ENCODE measurements around the gene GLTPD2.

GLTPD2 gene

GRCh38 chr17:4768298-4768697, 20.5 kb upstream of the GLTPD2 start:
- Histone ChIP-seq H3K4me3 (ENCODE audit: low read depth in 1 of 2, low read length in 2 of 2) (no peak overlapping the region), H3K27ac (ENCODE audit: low read depth, low read length) (no peak overlapping the region), H3K27me3 (ENCODE audit: control insufficient read depth in 1 of 2, insufficient read depth in 2 of 2, low read length in 2 of 2) (no peaks in the 10 kb centered on the region), H3K4me1 (ENCODE audit: control insufficient read depth in 1 of 2, insufficient read depth in 2 of 2, low read length in 2 of 2) (peaks cover 12 to 22% of the 10 kb centered on the region in 2 donors), H3K9me3 (ENCODE audit: control insufficient read depth in 1 of 2, low read length in 2 of 2) (no peaks in the 10 kb centered on the region), H3K9ac (ENCODE audit: low read depth in 1 of 2, low read length in 2 of 2) (no peak overlapping the region), H3K36me3 (ENCODE audit: control insufficient read depth in 1 of 2, insufficient read depth in 2 of 2, low read length in 2 of 2) (no peaks in the 10 kb centered on the region)

DNA sequence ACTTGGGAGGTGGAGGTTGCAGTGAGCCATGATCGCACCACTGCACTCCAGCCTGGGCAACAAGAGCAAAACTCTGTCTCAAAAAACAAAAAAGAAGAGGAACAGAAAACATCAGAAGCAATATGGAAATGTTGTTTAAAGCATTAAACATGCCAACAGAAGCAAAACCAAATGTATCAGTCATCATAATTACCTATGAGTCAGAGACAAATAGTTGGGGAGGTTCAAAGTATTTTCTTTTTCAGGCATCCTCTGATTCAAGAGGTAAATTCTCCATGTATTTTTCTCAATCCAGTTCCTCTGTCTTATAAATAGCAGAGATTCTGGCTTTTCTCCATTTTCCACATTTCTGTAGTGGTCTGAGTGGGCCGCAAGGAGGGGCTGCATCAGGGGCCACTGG, 19.1 kb upstream of the GLTPD2 start:
- Histone ChIP-seq H3K4me3 (ENCODE audit: low read depth in 1 of 2, low read length in 2 of 2) (no peak overlapping the region), H3K36me3 (ENCODE audit: control insufficient read depth in 1 of 2, insufficient read depth in 2 of 2, low read length in 2 of 2) (no peaks in the 10 kb centered on the region), H3K27me3 (ENCODE audit: control insufficient read depth in 1 of 2, insufficient read depth in 2 of 2, low read length in 2 of 2) (no peaks in the 10 kb centered on the region), H3K4me1 (ENCODE audit: control insufficient read depth in 1 of 2, insufficient read depth in 2 of 2, low read length in 2 of 2) (peaks cover 12 to 22% of the 10 kb centered on the region in 2 donors), H3K9me3 (ENCODE audit: control insufficient read depth in 1 of 2, low read length in 2 of 2) (no peaks in the 10 kb centered on the region), H3K27ac (ENCODE audit: low read depth, low read length) (no peak overlapping the region), H3K9ac (ENCODE audit: low read depth in 1 of 2, low read length in 2 of 2) (no peak overlapping the region)

GRCh38 chr17:4771519-4772234, 17.1 kb upstream of the GLTPD2 start, which contains the start of gene TM4SF5:
Gene TM4SF5 (plus strand): TSS chr17:4771886. CDS start chr17:4771923, 37 bp downstream.
- Histone ChIP-seq H3K27ac (ENCODE audit: low read depth, low read length) (peak within 1 kb of the TSS; percentile 74), H3K4me1 (ENCODE audit: control insufficient read depth in 1 of 2, insufficient read depth in 2 of 2, low read length in 2 of 2) (peaks cover 12 to 22% of the 10 kb centered on the region in 2 donors), H3K4me3 (ENCODE audit: low read depth in 1 of 2, low read length in 2 of 2) (peak within 1 kb of the TSS; percentile 70 to 71), H3K27me3 (ENCODE audit: control insufficient read depth in 1 of 2, insufficient read depth in 2 of 2, low read length in 2 of 2) (no peaks in the 10 kb centered on the region), H3K9me3 (ENCODE audit: control insufficient read depth in 1 of 2, low read length in 2 of 2) (no peaks in the 10 kb centered on the region), H3K9ac (ENCODE audit: low read depth in 1 of 2, low read length in 2 of 2) (peak within 1 kb of the TSS; percentile 48 to 72), H3K36me3 (ENCODE audit: control insufficient read depth in 1 of 2, insufficient read depth in 2 of 2, low read length in 2 of 2) (no peaks in the 10 kb centered on the region)

DNA sequence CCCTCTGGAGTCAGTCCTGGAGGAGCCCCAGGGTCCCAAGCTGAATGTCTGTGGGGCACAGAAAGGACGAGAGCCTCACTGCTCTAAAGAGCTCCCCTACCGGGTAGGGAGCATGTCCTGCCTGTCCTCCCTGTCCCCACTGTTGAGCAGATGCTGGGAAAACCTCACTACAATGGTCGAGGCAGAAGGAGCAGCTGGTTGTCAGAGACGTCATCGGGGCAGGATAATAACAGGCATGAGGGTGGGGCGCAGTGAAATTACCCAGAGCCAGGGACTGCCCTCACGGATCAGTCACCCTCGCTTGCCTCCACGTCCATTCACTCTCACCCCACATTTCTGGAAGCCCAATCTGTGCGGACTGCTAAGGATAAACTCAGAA, 16.5 kb upstream of the GLTPD2 start:
- no peaks in the 10 kb centered on the region for H3K27me3 ChIP-seq (ENCODE audit: control insufficient read depth in 1 of 2, insufficient read depth in 2 of 2, low read length in 2 of 2)
- H3K4me3 ChIP-seq (ENCODE audit: low read depth in 1 of 2, low read length in 2 of 2): peak overlapping the region; percentile 70 to 71
- peak overlapping the region; percentile 48 to 72 for H3K9ac ChIP-seq (ENCODE audit: low read depth in 1 of 2, low read length in 2 of 2)
- H3K27ac ChIP-seq (ENCODE audit: low read depth, low read length): peak overlapping the region; percentile 74
- no peaks in the 10 kb centered on the region for H3K9me3 ChIP-seq (ENCODE audit: control insufficient read depth in 1 of 2, low read length in 2 of 2)
- no peaks in the 10 kb centered on the region for H3K36me3 ChIP-seq (ENCODE audit: control insufficient read depth in 1 of 2, insufficient read depth in 2 of 2, low read length in 2 of 2)
- peaks cover 12 to 22% of the 10 kb centered on the region in 2 donors for H3K4me1 ChIP-seq (ENCODE audit: control insufficient read depth in 1 of 2, insufficient read depth in 2 of 2, low read length in 2 of 2)

- Histone ChIP-seq H3K4me3 (ENCODE audit: low read depth in 1 of 2, low read length in 2 of 2) (no peak overlapping the region), H3K9ac (ENCODE audit: low read depth in 1 of 2, low read length in 2 of 2) (no peak overlapping the region), H3K27me3 (ENCODE audit: control insufficient read depth in 1 of 2, insufficient read depth in 2 of 2, low read length in 2 of 2) (peaks cover 0 to 4% of the 10 kb centered on the region in 2 donors), H3K27ac (ENCODE audit: low read depth, low read length) (no peak overlapping the region), H3K36me3 (ENCODE audit: control insufficient read depth in 1 of 2, insufficient read depth in 2 of 2, low read length in 2 of 2) (peaks cover 0 to 6% of the 10 kb centered on the region in 2 donors), H3K9me3 (ENCODE audit: control insufficient read depth in 1 of 2, low read length in 2 of 2) (no peaks in the 10 kb centered on the region), H3K4me1 (ENCODE audit: control insufficient read depth in 1 of 2, insufficient read depth in 2 of 2, low read length in 2 of 2) (peaks cover 5 to 8% of the 10 kb centered on the region in 2 donors)
Observed at GRCh38 chr17:4777969-4778760, 10.6 kb upstream of the GLTPD2 start.

DNA sequence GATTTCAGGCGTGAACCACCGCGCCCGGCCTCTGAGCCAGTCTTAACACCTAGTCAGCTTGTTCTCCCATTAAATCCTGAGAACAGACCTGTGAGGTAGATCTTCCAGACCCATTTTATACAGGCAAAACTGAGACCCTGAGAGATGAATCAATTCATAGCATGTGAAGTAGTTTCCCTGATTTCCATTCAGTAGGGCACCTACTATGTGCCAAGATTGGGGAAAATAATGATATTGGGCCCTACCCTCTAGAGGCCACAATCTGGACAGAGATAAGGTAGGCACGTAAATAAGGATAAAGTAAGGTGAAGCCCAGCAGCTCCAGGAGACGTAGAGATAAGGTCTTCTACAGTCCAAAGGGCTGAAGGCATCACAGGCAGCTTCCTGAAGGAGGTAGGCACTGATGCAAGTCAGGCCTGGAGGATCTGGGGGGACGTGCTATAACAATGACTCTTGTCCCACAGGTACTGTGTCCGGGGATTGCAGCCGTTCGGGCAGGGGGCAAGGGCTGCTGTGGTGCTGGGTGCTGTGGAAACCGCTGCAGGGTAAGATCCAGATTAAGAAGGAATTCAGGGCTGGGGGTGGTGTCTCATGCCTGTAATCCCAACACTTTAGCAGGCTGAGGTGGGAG, 8.3 kb upstream of the GLTPD2 start:
- Histone ChIP-seq H3K4me1 (ENCODE audit: control insufficient read depth in 1 of 2, insufficient read depth in 2 of 2, low read length in 2 of 2) (peaks cover 5 to 9% of the 10 kb centered on the region in 2 donors), H3K4me3 (ENCODE audit: low read depth in 1 of 2, low read length in 2 of 2) (no peak overlapping the region), H3K27ac (ENCODE audit: low read depth, low read length) (no peak overlapping the region), H3K27me3 (ENCODE audit: control insufficient read depth in 1 of 2, insufficient read depth in 2 of 2, low read length in 2 of 2) (peaks cover 0 to 4% of the 10 kb centered on the region in 2 donors), H3K9ac (ENCODE audit: low read depth in 1 of 2, low read length in 2 of 2) (no peak overlapping the region), H3K36me3 (ENCODE audit: control insufficient read depth in 1 of 2, insufficient read depth in 2 of 2, low read length in 2 of 2) (peaks cover 0 to 6% of the 10 kb centered on the region in 2 donors), H3K9me3 (ENCODE audit: control insufficient read depth in 1 of 2, low read length in 2 of 2) (no peaks in the 10 kb centered on the region)

DNA sequence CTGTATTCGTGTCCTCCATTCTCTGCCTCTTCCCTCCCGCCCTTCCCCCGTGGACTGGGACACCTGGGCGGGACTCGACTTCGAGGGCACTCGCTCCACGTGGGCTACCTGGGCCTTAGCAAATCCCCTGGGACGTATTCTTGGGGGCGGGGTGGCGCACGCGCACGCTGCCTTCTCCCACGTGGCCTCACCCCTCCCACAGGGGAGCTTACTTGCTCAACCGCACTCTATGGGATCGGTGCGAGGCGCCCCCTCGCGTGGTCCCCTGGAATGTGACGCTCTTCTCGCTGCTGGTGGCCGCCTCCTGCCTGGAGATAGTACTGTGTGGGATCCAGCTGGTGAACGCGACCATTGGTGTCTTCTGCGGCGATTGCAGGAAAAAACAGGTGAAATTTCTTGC, 6.1 kb upstream of the GLTPD2 start:
- Histone ChIP-seq H3K4me3 (ENCODE audit: low read depth in 1 of 2, low read length in 2 of 2) (no peak overlapping the region), H3K4me1 (ENCODE audit: control insufficient read depth in 1 of 2, insufficient read depth in 2 of 2, low read length in 2 of 2) (peaks cover 16 to 24% of the 10 kb centered on the region in 2 donors), H3K9me3 (ENCODE audit: control insufficient read depth in 1 of 2, low read length in 2 of 2) (no peaks in the 10 kb centered on the region), H3K27ac (ENCODE audit: low read depth, low read length) (no peak overlapping the region), H3K9ac (ENCODE audit: low read depth in 1 of 2, low read length in 2 of 2) (no peak overlapping the region), H3K36me3 (ENCODE audit: control insufficient read depth in 1 of 2, insufficient read depth in 2 of 2, low read length in 2 of 2) (peaks cover 0 to 9% of the 10 kb centered on the region in 2 donors), H3K27me3 (ENCODE audit: control insufficient read depth in 1 of 2, insufficient read depth in 2 of 2, low read length in 2 of 2) (peaks cover 0 to 4% of the 10 kb centered on the region in 2 donors)

GRCh38 chr17:4785311-4786105, 3.3 kb upstream of the GLTPD2 start:
- H3K4me1 ChIP-seq (ENCODE audit: control insufficient read depth in 1 of 2, insufficient read depth in 2 of 2, low read length in 2 of 2): peaks cover 21 to 30% of the 10 kb centered on the region in 2 donors
- no peak overlapping the region for H3K27ac ChIP-seq (ENCODE audit: low read depth, low read length)
- peaks cover 0 to 9% of the 10 kb centered on the region in 2 donors for H3K36me3 ChIP-seq (ENCODE audit: control insufficient read depth in 1 of 2, insufficient read depth in 2 of 2, low read length in 2 of 2)
- H3K27me3 ChIP-seq (ENCODE audit: control insufficient read depth in 1 of 2, insufficient read depth in 2 of 2, low read length in 2 of 2): peaks cover 0 to 4% of the 10 kb centered on the region in 2 donors
- H3K9me3 ChIP-seq (ENCODE audit: control insufficient read depth in 1 of 2, low read length in 2 of 2): no peaks in the 10 kb centered on the region
- H3K9ac ChIP-seq (ENCODE audit: low read depth in 1 of 2, low read length in 2 of 2): peak overlapping the region in 1 of 2 donors; percentile 38
- H3K4me3 ChIP-seq (ENCODE audit: low read depth in 1 of 2, low read length in 2 of 2): peak overlapping the region; percentile 12 to 28

DNA sequence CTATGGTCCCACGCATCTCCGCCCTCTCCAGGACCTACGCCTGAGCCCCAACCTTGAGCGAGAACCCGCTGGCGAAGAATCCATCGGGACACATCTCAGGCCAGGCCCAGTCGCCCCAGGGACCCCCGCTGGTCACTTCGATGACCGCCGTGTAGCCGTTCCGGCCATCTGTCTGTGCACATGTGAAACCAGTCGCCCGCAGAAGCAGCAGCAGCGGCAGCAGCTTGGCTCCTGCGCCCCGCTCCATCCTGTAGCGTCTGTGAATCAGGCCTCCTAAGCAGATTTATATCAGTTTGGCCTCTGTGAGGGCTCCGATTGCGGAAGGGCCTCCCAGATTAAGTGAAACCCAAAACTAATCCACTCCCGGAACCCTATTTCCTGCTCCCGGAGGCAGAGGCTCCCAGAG, 2.7 kb upstream of the GLTPD2 start, which contains the start of gene VMO1:
Gene VMO1 (minus strand): TSS at position 259 of the 406 bp plus-strand sequence. CDS start 12 bp downstream, at position 247.
- Histone ChIP-seq H3K27ac (ENCODE audit: low read depth, low read length) (no peak within 1 kb of the TSS), H3K36me3 (ENCODE audit: control insufficient read depth in 1 of 2, insufficient read depth in 2 of 2, low read length in 2 of 2) (peaks cover 0 to 9% of the 10 kb centered on the region in 2 donors), H3K4me1 (ENCODE audit: control insufficient read depth in 1 of 2, insufficient read depth in 2 of 2, low read length in 2 of 2) (peaks cover 21 to 31% of the 10 kb centered on the region in 2 donors), H3K9ac (ENCODE audit: low read depth in 1 of 2, low read length in 2 of 2) (peak within 1 kb of the TSS in 1 of 2 donors; percentile 38), H3K27me3 (ENCODE audit: control insufficient read depth in 1 of 2, insufficient read depth in 2 of 2, low read length in 2 of 2) (peaks cover 0 to 4% of the 10 kb centered on the region in 2 donors), H3K4me3 (ENCODE audit: low read depth in 1 of 2, low read length in 2 of 2) (peak within 1 kb of the TSS; percentile 12 to 28), H3K9me3 (ENCODE audit: control insufficient read depth in 1 of 2, low read length in 2 of 2) (no peaks in the 10 kb centered on the region)

Measured in duodenal mucosa (tissue), 2 donors.